Activated CD4-positive, alpha-beta T cell treated with anti-CD3 and anti-CD28 coated beads, Interleukin-2, Interleukin-4, amounts not matched to agents 100 ng/mL and 50 ng/mL, durations not matched to agents 16 hours and 8 hours (primary cell): ENCODE results near the gene CDH2.
"Not testable (repeated sequence)": the region's sequence is repeated elsewhere in the genome, so short reads cannot be mapped to it uniquely, and the experiment has no call there.

ENCODE experiments used
- DNase-seq: peaks from one replicate; pipeline ENCODE4 v3.0.0-alpha.2; 2020; ENCODE audit warnings: low spot score

The CDH2 gene

DNA sequence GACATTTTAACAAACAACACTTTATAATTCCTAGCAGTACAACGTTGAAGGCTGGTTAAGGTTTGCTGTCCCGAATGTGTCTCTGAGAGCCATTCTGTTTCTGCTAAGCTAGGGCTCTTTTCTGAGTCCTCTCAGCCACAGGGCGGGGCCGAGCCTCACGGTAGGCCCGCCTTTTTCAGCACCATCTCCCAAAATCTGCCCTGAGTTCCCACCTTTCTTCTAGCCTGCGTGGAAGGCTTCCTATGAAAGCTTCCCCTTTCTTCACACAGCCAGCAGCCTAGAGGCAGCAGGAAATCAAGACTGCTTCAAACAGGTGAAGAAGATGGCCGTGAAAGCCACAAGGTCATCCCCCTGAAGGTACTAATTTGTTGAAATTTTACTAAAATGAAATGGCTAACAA is 255.5 kb downstream of the CDH2 start:
- DNase-seq: no peak

DNA sequence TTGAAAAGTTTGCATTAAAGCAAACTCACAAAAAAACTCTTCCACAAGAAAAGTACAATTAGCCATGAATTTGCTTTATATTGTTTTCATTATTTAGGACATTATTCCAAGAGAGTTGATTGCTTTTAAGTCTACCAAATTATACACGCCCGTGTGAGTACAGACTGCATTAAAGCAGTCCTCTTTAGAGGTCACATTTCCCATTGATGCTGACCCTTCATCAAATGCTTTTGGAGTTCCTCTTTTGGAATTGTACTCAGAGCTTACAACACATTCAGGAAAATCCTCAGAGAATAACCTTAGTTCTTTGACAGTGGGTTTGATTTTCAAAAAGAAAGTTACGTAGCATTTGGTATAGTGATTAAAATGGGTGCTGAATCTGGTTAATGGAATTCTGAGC is 256.1 kb downstream of the CDH2 start:
- DNase-seq: no peak

DNA sequence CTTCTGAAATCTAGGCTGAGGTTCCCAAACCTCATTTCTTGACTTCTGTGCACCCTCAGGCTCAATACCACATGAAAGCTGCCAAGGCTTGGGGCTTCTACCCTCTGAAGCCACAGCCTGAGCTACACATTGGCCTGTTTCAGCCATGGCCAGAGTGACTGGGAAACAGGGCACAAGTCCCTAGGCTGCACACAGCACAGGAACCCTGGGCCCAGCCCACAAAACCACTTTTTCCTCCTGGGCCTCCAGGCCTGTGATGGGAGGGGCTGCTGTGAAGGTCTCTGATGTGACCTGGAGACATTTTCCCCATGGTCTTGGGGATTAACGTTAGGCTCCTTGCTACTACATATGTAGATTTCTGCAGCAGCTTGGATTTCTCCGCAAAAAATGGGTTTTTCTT is 270.7 kb downstream of the CDH2 start:
- not testable (repeated sequence) for DNase-seq

- DNase-seq: no peak
Measured at GRCh38 chr18:27903906-27904305, 273.0 kb downstream of the CDH2 start.

- DNase-seq: no peak
Measured at GRCh38 chr18:27901424-27902226, 275.3 kb downstream of the CDH2 start.
